Measurements from ENCODE around the gene CLVS2. TPM values are rescaled to one million over a fixed set of nuclear protein-coding genes. Genes with fewer than 3 reads are reported as not detected.

Gene CLVS2, protein sequence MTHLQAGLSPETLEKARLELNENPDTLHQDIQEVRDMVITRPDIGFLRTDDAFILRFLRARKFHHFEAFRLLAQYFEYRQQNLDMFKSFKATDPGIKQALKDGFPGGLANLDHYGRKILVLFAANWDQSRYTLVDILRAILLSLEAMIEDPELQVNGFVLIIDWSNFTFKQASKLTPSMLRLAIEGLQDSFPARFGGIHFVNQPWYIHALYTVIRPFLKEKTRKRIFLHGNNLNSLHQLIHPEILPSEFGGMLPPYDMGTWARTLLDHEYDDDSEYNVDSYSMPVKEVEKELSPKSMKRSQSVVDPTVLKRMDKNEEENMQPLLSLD
- not detected for total RNA-seq

DNA sequence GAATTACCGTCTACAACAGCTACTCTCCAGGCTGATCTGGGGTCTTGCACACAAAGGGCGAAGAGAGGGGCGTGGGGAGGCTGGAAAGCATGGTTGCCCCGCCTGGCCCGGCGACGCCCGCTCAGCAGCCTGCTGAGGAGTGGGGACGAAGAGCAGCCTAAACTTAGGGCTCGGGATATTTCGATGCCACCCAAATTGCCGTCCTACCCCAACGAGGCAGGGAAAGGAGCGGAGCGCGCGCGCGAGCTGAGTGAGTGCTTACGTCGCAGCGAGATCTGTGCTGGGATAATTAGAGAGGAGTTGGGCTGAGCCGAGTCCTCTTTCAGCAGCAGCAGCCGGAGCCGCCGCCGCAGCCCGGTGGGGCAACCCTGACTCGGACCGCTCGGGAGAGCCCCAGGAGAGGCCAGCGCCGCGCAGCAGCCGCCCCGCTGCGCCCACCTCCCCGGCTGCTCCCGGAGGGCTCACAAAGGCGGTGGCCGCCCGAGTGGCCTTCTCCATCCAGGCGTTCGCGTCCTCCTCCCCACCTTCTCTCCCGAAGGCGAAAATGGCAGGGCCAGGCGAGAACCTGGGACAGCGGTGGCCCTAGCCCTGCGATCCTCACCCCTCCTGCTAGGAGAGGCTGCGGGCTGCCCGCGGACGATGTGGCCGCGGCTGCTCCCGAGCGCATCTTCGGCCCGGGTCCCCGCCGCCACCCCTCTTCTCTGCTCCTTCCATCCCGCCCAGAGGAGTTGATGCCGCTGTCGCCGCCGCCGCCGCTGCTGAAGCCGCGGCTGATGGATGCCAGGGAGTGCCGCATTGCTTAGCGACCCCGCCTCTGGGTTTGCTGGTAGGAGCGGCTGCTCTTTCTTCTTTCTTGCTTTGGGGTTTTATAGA, at the start of gene CLVS2:
Gene CLVS2 (plus strand): TSS at position 315 of the 873 bp plus-strand sequence. CDS start 1,543 bp downstream, outside the sequence.
- ATAC-seq (ENCODE audit: low FRiP score) = no peak
- TF ChIP-seq, protein P1, sequence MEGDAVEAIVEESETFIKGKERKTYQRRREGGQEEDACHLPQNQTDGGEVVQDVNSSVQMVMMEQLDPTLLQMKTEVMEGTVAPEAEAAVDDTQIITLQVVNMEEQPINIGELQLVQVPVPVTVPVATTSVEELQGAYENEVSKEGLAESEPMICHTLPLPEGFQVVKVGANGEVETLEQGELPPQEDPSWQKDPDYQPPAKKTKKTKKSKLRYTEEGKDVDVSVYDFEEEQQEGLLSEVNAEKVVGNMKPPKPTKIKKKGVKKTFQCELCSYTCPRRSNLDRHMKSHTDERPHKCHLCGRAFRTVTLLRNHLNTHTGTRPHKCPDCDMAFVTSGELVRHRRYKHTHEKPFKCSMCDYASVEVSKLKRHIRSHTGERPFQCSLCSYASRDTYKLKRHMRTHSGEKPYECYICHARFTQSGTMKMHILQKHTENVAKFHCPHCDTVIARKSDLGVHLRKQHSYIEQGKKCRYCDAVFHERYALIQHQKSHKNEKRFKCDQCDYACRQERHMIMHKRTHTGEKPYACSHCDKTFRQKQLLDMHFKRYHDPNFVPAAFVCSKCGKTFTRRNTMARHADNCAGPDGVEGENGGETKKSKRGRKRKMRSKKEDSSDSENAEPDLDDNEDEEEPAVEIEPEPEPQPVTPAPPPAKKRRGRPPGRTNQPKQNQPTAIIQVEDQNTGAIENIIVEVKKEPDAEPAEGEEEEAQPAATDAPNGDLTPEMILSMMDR (IDR thresholded peaks at IDR 0.05) = no peak
- no peak for DNase-seq (ENCODE audit: low spot score)

DNA sequence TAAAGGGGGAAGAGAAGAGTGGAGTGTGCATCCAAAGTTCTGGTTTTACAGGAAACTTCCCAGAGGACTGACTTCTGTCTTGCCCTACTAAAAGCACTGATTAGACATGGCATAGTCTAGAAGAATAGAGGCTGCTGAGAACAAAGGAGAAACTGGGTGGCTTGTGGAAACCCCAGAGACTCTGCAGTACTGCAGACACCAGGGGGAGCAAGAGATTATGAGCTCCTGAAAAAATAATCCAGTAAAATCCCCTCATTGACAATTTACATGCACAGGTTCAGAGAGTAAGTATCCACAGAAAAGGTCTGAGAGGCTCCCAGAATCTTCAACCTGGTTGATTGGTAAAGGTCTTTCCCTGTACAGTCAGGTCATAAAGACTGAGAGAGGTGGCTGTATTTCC, 48.7 kb upstream of the CLVS2 start:
- TF ChIP-seq, protein P1 (IDR thresholded peaks at IDR 0.05) = no peak
- no peak for DNase-seq (ENCODE audit: low spot score)
- no peak for ATAC-seq (ENCODE audit: low FRiP score)

DNA sequence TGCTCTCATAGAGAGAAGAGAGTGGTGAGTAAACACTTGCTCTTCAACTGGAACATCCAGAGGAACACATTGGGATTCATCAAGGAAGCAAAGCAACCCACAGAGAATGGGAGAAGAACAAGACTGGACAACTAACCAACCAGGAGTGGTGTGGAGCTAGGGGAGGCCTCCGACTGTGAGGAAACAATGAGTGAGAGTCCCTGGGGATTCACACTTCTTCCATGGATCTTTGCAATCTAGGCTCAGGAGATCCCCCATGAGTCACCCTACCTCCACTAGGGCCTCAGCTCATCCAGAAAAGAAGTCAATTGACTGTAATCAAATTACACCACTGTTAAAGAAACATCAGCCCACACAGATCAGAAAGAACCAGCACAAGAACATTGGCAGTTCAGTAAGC, 42.3 kb upstream of the CLVS2 start:
- no peak for ATAC-seq (ENCODE audit: low FRiP score)
- TF ChIP-seq, protein P1 (IDR thresholded peaks at IDR 0.05) = no peak
- no peak for DNase-seq (ENCODE audit: low spot score)

DNA sequence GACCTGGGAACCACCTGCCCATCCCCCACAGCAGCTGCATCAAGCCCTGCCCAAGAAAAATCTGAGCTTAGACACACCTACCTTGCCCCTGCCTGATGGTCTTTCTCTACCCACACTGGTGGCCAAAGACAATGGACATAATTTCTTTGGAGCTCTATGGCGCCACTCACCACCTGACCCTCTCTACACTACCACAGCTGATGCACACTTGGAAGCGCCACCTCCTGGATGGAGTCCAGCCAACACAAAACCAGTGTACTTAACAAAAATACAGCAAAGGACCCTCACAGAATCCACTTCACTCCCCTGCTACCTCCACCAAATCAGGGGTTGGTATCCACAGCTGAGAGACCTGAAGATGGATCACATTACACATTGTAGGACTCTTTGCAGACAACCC, 39.7 kb upstream of the CLVS2 start:
- TF ChIP-seq, protein P1 (IDR thresholded peaks at IDR 0.05) = no peak
- ATAC-seq (ENCODE audit: low FRiP score) (no peak), DNase-seq (ENCODE audit: low spot score) (no peak)

DNA sequence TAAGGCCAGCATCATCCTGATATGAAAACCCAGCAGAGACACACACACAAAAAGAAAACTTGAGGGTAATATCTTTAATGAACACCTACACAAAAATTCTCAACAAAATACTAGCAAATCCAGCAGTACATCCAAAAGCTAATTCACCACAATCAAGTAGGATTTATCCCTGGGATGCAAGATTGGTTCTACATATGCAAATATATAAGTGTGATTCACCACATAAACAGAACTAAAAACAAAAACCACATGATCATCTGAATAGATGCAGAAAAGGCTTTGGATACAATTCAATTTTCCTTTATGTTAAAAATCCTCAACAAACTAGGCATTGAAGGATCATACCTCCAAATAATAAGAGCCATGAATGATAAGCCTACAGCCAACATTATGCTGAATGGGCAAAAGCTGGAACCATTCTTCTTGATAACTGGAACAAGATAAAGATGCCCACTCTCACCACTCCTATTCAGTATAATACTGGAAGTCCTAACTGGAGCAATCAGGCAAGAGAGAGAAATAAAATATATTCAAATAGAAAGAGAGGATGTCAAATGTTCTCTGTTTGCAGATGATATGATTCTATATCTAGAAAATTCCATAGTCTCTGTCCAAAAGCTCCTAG, 33.9 kb upstream of the CLVS2 start:
- DNase-seq (ENCODE audit: low spot score) = no peak
- no peak for ATAC-seq (ENCODE audit: low FRiP score)
- TF ChIP-seq, protein P1 (IDR thresholded peaks at IDR 0.05) = no peak

DNA sequence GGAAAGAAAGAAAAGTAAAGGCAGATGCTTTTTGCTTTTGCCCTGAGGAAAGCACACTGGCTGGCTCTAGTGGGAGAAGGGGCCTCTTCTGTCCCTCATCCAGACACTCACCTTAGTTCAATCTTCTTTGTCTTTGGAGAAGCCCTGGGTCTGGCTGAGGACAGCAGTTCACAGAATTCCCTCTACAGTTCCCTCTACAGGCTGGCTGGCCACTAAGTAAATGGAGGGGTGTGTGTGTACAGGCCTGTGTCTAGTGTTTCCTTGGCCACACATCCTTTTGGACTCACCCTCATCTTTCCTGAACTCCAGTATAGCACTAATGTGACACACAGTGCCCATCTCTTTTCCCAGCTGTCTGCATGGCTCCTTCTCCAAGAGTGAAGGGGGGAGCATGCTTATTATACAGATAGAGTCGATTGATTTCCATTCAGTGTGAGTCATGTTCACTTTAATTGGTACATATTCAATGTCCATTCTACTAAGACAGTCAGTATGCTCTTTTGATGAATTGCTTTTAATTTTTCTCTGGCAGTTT, 26.0 kb upstream of the CLVS2 start:
- no peak for DNase-seq (ENCODE audit: low spot score)
- no peak for ATAC-seq (ENCODE audit: low FRiP score)
- TF ChIP-seq, protein P1 (IDR thresholded peaks at IDR 0.05) = no peak
